HG03565 (cell line): ENCODE data around the gene ALDH6A1.
"Not testable (repeated sequence)": the region's sequence is repeated elsewhere in the genome, so short reads cannot be mapped to it uniquely, and the experiment has no call there.

Experiments
- ATAC-seq: cut with Tn5 transposase; IDR thresholded peaks from one replicate; pipeline ENCODE4 v1.9.1; 2021; ENCODE audit warnings: mild to moderate bottlenecking, moderate library complexity; ENCODE audit not compliant: unreplicated experiment

Gene ALDH6A1

GRCh38 chr14:74084277-74085046 is at the start of gene ALDH6A1, which contains the start of gene LIN52:
Gene ALDH6A1 (minus strand): TSS chr14:74084453. CDS start chr14:74084394, 59 bp downstream.
Gene LIN52 (plus strand): TSS chr14:74084956. CDS start chr14:74084975, 19 bp downstream.
- peak; percentile 87 for ATAC-seq

GRCh38 chr14:74127634-74128033 is 43.4 kb upstream of the ALDH6A1 start:
- no peak for ATAC-seq

- ATAC-seq: no peak
These were observed 42.2 kb upstream of the ALDH6A1 start for GRCh38 chr14:74126315-74127013.

- ATAC-seq: not testable (repeated sequence)
These were observed 41.2 kb upstream of the ALDH6A1 start for GRCh38 chr14:74125487-74125886.

GRCh38 chr14:74111395-74112216 is 27.4 kb upstream of the ALDH6A1 start:
- ATAC-seq: not testable (repeated sequence)

- no peak for ATAC-seq
These were observed 25.1 kb upstream of the ALDH6A1 start for GRCh38 chr14:74109369-74109768.

GRCh38 chr14:74105381-74105780 is 21.1 kb upstream of the ALDH6A1 start:
- ATAC-seq: no peak

GRCh38 chr14:74089251-74090020 is 5.2 kb upstream of the ALDH6A1 start:
- no peak for ATAC-seq

- ATAC-seq: no peak
These were observed 1.6 kb upstream of the ALDH6A1 start for GRCh38 chr14:74085828-74086227.

- ATAC-seq: no peak
These were observed 889 bp upstream of the ALDH6A1 start for GRCh38 chr14:74085047-74085637.

- no peak for ATAC-seq
These were observed 423 bp downstream of the ALDH6A1 start for GRCh38 chr14:74083784-74084276.

- no peak for ATAC-seq
These were observed 1.1 kb downstream of the ALDH6A1 start for GRCh38 chr14:74083161-74083560.

- ATAC-seq: no peak
These were observed 2.8 kb downstream of the ALDH6A1 start for GRCh38 chr14:74081491-74081890.

GRCh38 chr14:74080820-74081460 is 3.3 kb downstream of the ALDH6A1 start:
- ATAC-seq: no peak

GRCh38 chr14:74077401-74077800 is 6.9 kb downstream of the ALDH6A1 start:
- ATAC-seq: no peak

GRCh38 chr14:74065746-74066575 is 18.3 kb downstream of the ALDH6A1 start:
- no peak for ATAC-seq

- no peak for ATAC-seq
These were observed 19.4 kb downstream of the ALDH6A1 start for GRCh38 chr14:74064883-74065282.

GRCh38 chr14:74064426-74064825 is 19.8 kb downstream of the ALDH6A1 start:
- ATAC-seq: no peak

GRCh38 chr14:74062809-74063150 is 21.5 kb downstream of the ALDH6A1 start:
- ATAC-seq: no peak
